Loucy (cell line): Measurements from ENCODE around the gene ZBED3.

Experiments
- H2AFZ ChIP-seq: fragments of 200-600 bp; sonication (generic); 2 replicates; pipeline ENCODE4 v1.6.0; 2016; ENCODE audit warnings: antibody characterized with exemption, mild to moderate bottlenecking, low read length, moderate library complexity
- H3F3A ChIP-seq: fragments of 200-600 bp; 2 replicates; pipeline ENCODE4 v1.6.0; 2016; ENCODE audit warnings: antibody characterized with exemption, low read depth, mild to moderate bottlenecking
- H3K27me3 ChIP-seq: fragments of 200-600 bp; sonication (generic); 2 replicates; pipeline ENCODE4 v1.6.1; 2014; ENCODE audit warnings: low read length, mild to moderate bottlenecking; ENCODE audit not compliant: insufficient read depth, poor library complexity, severe bottlenecking
- H3K36me3 ChIP-seq: fragments of 200-600 bp; sonication (generic); 2 replicates; pipeline ENCODE4 v1.6.1; 2016; ENCODE audit warnings: low read length; ENCODE audit not compliant: insufficient read depth
- H3K4me1 ChIP-seq: fragments of 200-600 bp; sonication (generic); 2 replicates; pipeline ENCODE4 v1.5.1; 2014; ENCODE audit warnings: low read length, mild to moderate bottlenecking; ENCODE audit not compliant: insufficient read depth, poor library complexity, severe bottlenecking
- H3K4me2 ChIP-seq: fragments of 200-600 bp; sonication (generic); 2 replicates; pipeline ENCODE4 v1.6.0; 2014; ENCODE audit warnings: antibody characterized with exemption, low read length, low read depth, mild to moderate bottlenecking; ENCODE audit not compliant: poor library complexity, severe bottlenecking
- H3K4me3 ChIP-seq: fragments of 200-600 bp; sonication (generic); 2 replicates; pipeline ENCODE4 v1.5.1; 2014; ENCODE audit warnings: low read length, mild to moderate bottlenecking, mixed read lengths; ENCODE audit not compliant: poor library complexity, severe bottlenecking
- H3K79me2 ChIP-seq: fragments of 200-600 bp; sonication (generic); 2 replicates; pipeline ENCODE4 v1.6.1; 2014; ENCODE audit warnings: low read length; ENCODE audit not compliant: insufficient read depth
- H3K9ac ChIP-seq: fragments of 200-600 bp; sonication (generic); 2 replicates; pipeline ENCODE4 v1.6.0; 2014; ENCODE audit warnings: mild to moderate bottlenecking, low read depth, low read length, moderate library complexity; ENCODE audit not compliant: poor library complexity, severe bottlenecking
- H3K9me2 ChIP-seq: fragments of 200-600 bp; sonication (generic); replicated peaks from 2 replicates; pipeline ENCODE4 v1.6.1; 2016; ENCODE audit warnings: low read depth, low read length, mixed read lengths
- H3K9me3 ChIP-seq: fragments of 200-600 bp; sonication (generic); 2 replicates; pipeline ENCODE4 v1.6.1; 2014; ENCODE audit warnings: mild to moderate bottlenecking, antibody characterized with exemption, low read length, low read depth; ENCODE audit not compliant: insufficient read depth
- H4K20me1 ChIP-seq: fragments of 200-600 bp; sonication (generic); 2 replicates; pipeline ENCODE4 v1.6.0; 2014; ENCODE audit warnings: antibody characterized with exemption, low read length, mild to moderate bottlenecking; ENCODE audit not compliant: insufficient read depth, poor library complexity, severe bottlenecking
- EZH2phosphoT487 ChIP-seq: fragments of 200-600 bp; IDR thresholded peaks from 2 replicates; pipeline ENCODE4 v1.6.1; 2018; ENCODE audit warnings: antibody characterized with exemption, mild to moderate bottlenecking, moderate library complexity, borderline replicate concordance
- TF ChIP-seq, protein P1 (sequence below): fragments of 200-600 bp; sonication (generic); conservative IDR thresholded peaks from 2 replicates; pipeline ENCODE4 v1.5.1; 2014; ENCODE audit warnings: mild to moderate bottlenecking, antibody characterized with exemption, low read length

Gene ZBED3

GRCh38 chr5:77035950-77036349, 51.1 kb downstream of the ZBED3 start:
- Histone ChIP-seq H3K79me2 (peaks cover 17% of the 10 kb centered on the region), H4K20me1 (peaks cover 13% of the 10 kb centered on the region), H3K4me3 (no peak overlapping the region), H3K9ac (no peak overlapping the region), H3K9me3 (no peaks in the 10 kb centered on the region), H3K36me3 (peaks cover 43% of the 10 kb centered on the region), H3K9me2 (no peaks in the 10 kb centered on the region), H3K4me1 (peaks cover 37% of the 10 kb centered on the region), H3K27me3 (no peaks in the 10 kb centered on the region), H2AFZ (no peak overlapping the region), H3F3A (no peaks in the 10 kb centered on the region), H3K4me2 (no peak overlapping the region)
- TF ChIP-seq, protein P1, sequence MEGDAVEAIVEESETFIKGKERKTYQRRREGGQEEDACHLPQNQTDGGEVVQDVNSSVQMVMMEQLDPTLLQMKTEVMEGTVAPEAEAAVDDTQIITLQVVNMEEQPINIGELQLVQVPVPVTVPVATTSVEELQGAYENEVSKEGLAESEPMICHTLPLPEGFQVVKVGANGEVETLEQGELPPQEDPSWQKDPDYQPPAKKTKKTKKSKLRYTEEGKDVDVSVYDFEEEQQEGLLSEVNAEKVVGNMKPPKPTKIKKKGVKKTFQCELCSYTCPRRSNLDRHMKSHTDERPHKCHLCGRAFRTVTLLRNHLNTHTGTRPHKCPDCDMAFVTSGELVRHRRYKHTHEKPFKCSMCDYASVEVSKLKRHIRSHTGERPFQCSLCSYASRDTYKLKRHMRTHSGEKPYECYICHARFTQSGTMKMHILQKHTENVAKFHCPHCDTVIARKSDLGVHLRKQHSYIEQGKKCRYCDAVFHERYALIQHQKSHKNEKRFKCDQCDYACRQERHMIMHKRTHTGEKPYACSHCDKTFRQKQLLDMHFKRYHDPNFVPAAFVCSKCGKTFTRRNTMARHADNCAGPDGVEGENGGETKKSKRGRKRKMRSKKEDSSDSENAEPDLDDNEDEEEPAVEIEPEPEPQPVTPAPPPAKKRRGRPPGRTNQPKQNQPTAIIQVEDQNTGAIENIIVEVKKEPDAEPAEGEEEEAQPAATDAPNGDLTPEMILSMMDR: no peak
- no peak for TF ChIP-seq EZH2phosphoT487

DNA sequence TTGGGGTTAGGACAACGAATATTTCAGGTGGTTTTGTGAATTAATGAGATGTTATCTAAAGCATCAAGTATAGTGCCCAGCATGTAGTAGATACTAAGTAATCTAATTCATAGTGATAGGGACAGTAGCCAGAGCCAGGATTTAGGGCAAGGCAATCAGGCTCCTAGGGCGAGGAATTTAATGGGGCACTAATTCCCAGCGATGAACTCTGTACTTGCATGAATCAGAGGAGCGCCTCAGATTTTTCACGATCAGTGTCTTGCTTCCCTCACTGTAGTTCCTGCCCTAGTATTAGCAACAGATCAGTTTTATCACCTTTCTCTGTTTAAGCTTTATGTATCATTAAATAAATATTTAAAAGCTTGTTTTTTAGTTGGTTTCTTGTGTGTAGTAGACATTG, 53.7 kb downstream of the ZBED3 start:
- TF ChIP-seq, protein P1: no peak
- no peak for TF ChIP-seq EZH2phosphoT487
- H4K20me1 ChIP-seq: peaks cover 16% of the 10 kb centered on the region
- peak overlapping the region; percentile 84 for H3K4me3 ChIP-seq
- peak overlapping the region; percentile 33 for H3K9ac ChIP-seq
- no peaks in the 10 kb centered on the region for H3K9me2 ChIP-seq
- no peak overlapping the region for H2AFZ ChIP-seq
- H3F3A ChIP-seq: no peaks in the 10 kb centered on the region
- H3K4me1 ChIP-seq: peaks cover 32% of the 10 kb centered on the region
- H3K27me3 ChIP-seq: peaks cover 9% of the 10 kb centered on the region
- H3K9me3 ChIP-seq: peaks cover 16% of the 10 kb centered on the region; the same call in 1 of the 2 replicates
- peak overlapping the region; percentile 98 for H3K4me2 ChIP-seq
- H3K36me3 ChIP-seq: peaks cover 26% of the 10 kb centered on the region; the same call in 1 of the 2 replicates
- peaks cover 24% of the 10 kb centered on the region for H3K79me2 ChIP-seq

DNA sequence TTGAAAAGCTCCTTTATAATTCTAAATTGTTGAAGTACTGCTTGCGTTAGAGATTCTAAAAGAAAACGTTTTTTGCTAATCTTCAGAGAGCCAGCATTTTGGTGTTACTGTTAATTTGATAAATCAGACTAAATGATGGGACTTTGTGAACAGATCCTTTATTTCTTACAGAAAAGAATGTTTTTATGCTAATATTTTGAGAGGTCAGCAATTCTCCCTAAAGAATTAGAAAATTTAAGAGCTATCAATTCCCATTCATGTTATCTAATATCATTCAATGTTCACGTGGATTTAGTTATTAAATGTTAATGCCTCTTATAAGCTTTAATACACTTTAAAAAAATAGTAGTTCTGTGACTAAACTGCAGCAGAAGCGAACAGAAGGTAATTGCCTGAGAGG, 54.5 kb downstream of the ZBED3 start:
- Histone ChIP-seq H3K4me1 (peaks cover 32% of the 10 kb centered on the region), H3K79me2 (peaks cover 24% of the 10 kb centered on the region), H4K20me1 (peaks cover 16% of the 10 kb centered on the region), H3K9me2 (no peaks in the 10 kb centered on the region), H2AFZ (no peak overlapping the region), H3K4me2 (peak overlapping the region; percentile 98), H3F3A (no peaks in the 10 kb centered on the region), H3K36me3 (peaks cover 21% of the 10 kb centered on the region; the same call in 1 of the 2 replicates), H3K4me3 (peak overlapping the region; percentile 84), H3K27me3 (peaks cover 16% of the 10 kb centered on the region), H3K9ac (peak overlapping the region; percentile 33), H3K9me3 (peaks cover 18% of the 10 kb centered on the region; the same call in 1 of the 2 replicates)
- no peak for TF ChIP-seq EZH2phosphoT487
- TF ChIP-seq, protein P1: no peak
